ENCODE measurements around the gene RAB3B.
"Not testable (repeated sequence)": the region's sequence is repeated elsewhere in the genome, so short reads cannot be mapped to it uniquely, and the experiment has no call there.

The RAB3B gene

GRCh38 chr1:51878308-51878615, 112.2 kb downstream of the RAB3B start:
- Histone ChIP-seq H3K9ac (ENCODE audit: low read length) (peak overlapping the region; percentile 98), H3K4me3 (ENCODE audit: low read length) (peak overlapping the region; percentile 98), H3K27me3 (ENCODE audit: control insufficient read depth, insufficient read depth, low read length) (no peaks in the 10 kb centered on the region), H3K9me3 (ENCODE audit: control insufficient read depth, low read depth, low read length) (no peaks in the 10 kb centered on the region), H3K4me1 (ENCODE audit: control insufficient read depth, low read depth, low read length) (peaks cover 8% of the 10 kb centered on the region), H3K36me3 (ENCODE audit: control insufficient read depth, low read depth, low read length) (no peaks in the 10 kb centered on the region), H3K27ac (ENCODE audit: low read length) (peak overlapping the region; percentile 96)

- Histone ChIP-seq H3K4me1 (ENCODE audit: control insufficient read depth, low read depth, low read length) (peaks cover 8% of the 10 kb centered on the region), H3K9ac (ENCODE audit: low read length) (peak overlapping the region; percentile 98), H3K27me3 (ENCODE audit: control insufficient read depth, insufficient read depth, low read length) (no peaks in the 10 kb centered on the region), H3K36me3 (ENCODE audit: control insufficient read depth, low read depth, low read length) (no peaks in the 10 kb centered on the region), H3K27ac (ENCODE audit: low read length) (peak overlapping the region; percentile 96), H3K9me3 (ENCODE audit: control insufficient read depth, low read depth, low read length) (no peaks in the 10 kb centered on the region), H3K4me3 (ENCODE audit: low read length) (peak overlapping the region; percentile 98)
Observed at GRCh38 chr1:51877434-51878307, 112.8 kb downstream of the RAB3B start.

- Histone ChIP-seq H3K9me3 (ENCODE audit: control insufficient read depth, low read depth, low read length) (no peaks in the 10 kb centered on the region), H3K4me1 (ENCODE audit: control insufficient read depth, low read depth, low read length) (peaks cover 8% of the 10 kb centered on the region), H3K27ac (ENCODE audit: low read length) (no peak overlapping the region), H3K36me3 (ENCODE audit: control insufficient read depth, low read depth, low read length) (no peaks in the 10 kb centered on the region), H3K4me3 (ENCODE audit: low read length) (no peak overlapping the region), H3K27me3 (ENCODE audit: control insufficient read depth, insufficient read depth, low read length) (no peaks in the 10 kb centered on the region), H3K9ac (ENCODE audit: low read length) (no peak overlapping the region)
Observed at GRCh38 chr1:51875836-51876235, 114.7 kb downstream of the RAB3B start.

- Histone ChIP-seq H3K27me3 (ENCODE audit: control insufficient read depth, insufficient read depth, low read length) (no peaks in the 10 kb centered on the region), H3K36me3 (ENCODE audit: control insufficient read depth, low read depth, low read length) (no peaks in the 10 kb centered on the region), H3K27ac (ENCODE audit: low read length) (no peak overlapping the region), H3K9me3 (ENCODE audit: control insufficient read depth, low read depth, low read length) (no peaks in the 10 kb centered on the region), H3K9ac (ENCODE audit: low read length) (no peak overlapping the region), H3K4me1 (ENCODE audit: control insufficient read depth, low read depth, low read length) (peaks cover 8% of the 10 kb centered on the region), H3K4me3 (ENCODE audit: low read length) (no peak overlapping the region)
Observed at GRCh38 chr1:51875291-51875772, 115.2 kb downstream of the RAB3B start.

GRCh38 chr1:51873270-51873669, 117.2 kb downstream of the RAB3B start:
- H3K4me3 ChIP-seq (ENCODE audit: low read length); H3K4me1 ChIP-seq (ENCODE audit: control insufficient read depth, low read depth, low read length); H3K27ac ChIP-seq (ENCODE audit: low read length); H3K9me3 ChIP-seq (ENCODE audit: control insufficient read depth, low read depth, low read length); H3K36me3 ChIP-seq (ENCODE audit: control insufficient read depth, low read depth, low read length); H3K27me3 ChIP-seq (ENCODE audit: control insufficient read depth, insufficient read depth, low read length); H3K9ac ChIP-seq (ENCODE audit: low read length): not testable (repeated sequence)

- Histone ChIP-seq H3K27ac (ENCODE audit: low read length) (no peak overlapping the region), H3K27me3 (ENCODE audit: control insufficient read depth, insufficient read depth, low read length) (no peaks in the 10 kb centered on the region), H3K4me1 (ENCODE audit: control insufficient read depth, low read depth, low read length) (peaks cover under 1% of the 10 kb centered on the region), H3K4me3 (ENCODE audit: low read length) (no peak overlapping the region), H3K9ac (ENCODE audit: low read length) (no peak overlapping the region), H3K9me3 (ENCODE audit: control insufficient read depth, low read depth, low read length) (no peaks in the 10 kb centered on the region), H3K36me3 (ENCODE audit: control insufficient read depth, low read depth, low read length) (no peaks in the 10 kb centered on the region)
Observed at GRCh38 chr1:51871351-51871975, 119.0 kb downstream of the RAB3B start.

GRCh38 chr1:51870603-51871350, 119.7 kb downstream of the RAB3B start:
- no peaks in the 10 kb centered on the region for H3K36me3 ChIP-seq (ENCODE audit: control insufficient read depth, low read depth, low read length)
- no peak overlapping the region for H3K4me3 ChIP-seq (ENCODE audit: low read length)
- no peak overlapping the region for H3K27ac ChIP-seq (ENCODE audit: low read length)
- no peaks in the 10 kb centered on the region for H3K4me1 ChIP-seq (ENCODE audit: control insufficient read depth, low read depth, low read length)
- no peak overlapping the region for H3K9ac ChIP-seq (ENCODE audit: low read length)
- H3K9me3 ChIP-seq (ENCODE audit: control insufficient read depth, low read depth, low read length) = no peaks in the 10 kb centered on the region
- no peaks in the 10 kb centered on the region for H3K27me3 ChIP-seq (ENCODE audit: control insufficient read depth, insufficient read depth, low read length)

- Histone ChIP-seq H3K27ac (ENCODE audit: low read length) (no peak overlapping the region), H3K36me3 (ENCODE audit: control insufficient read depth, low read depth, low read length) (no peaks in the 10 kb centered on the region)
Observed at GRCh38 chr1:51867479-51868232, 122.8 kb downstream of the RAB3B start.

GRCh38 chr1:51863384-51863783, 127.1 kb downstream of the RAB3B start:
- no peak overlapping the region for H3K27ac ChIP-seq (ENCODE audit: low read length)
- peaks cover 7% of the 10 kb centered on the region for H3K4me1 ChIP-seq (ENCODE audit: control insufficient read depth, low read depth, low read length)

More at GRCh38 chr1:51867479-51868232, 122.8 kb downstream of the RAB3B start:
- no peaks in the 10 kb centered on the region for H3K27me3 ChIP-seq (ENCODE audit: control insufficient read depth, insufficient read depth, low read length)
- H3K9me3 ChIP-seq (ENCODE audit: control insufficient read depth, low read depth, low read length) = no peaks in the 10 kb centered on the region
- no peak overlapping the region for H3K4me3 ChIP-seq (ENCODE audit: low read length)
- H3K4me1 ChIP-seq (ENCODE audit: control insufficient read depth, low read depth, low read length) = no peaks in the 10 kb centered on the region
- H3K9ac ChIP-seq (ENCODE audit: low read length) = no peak overlapping the region

GRCh38 chr1:51861669-51862068, 128.8 kb downstream of the RAB3B start:
- H3K27ac ChIP-seq (ENCODE audit: low read length) = no peak overlapping the region
- H3K27me3 ChIP-seq (ENCODE audit: control insufficient read depth, insufficient read depth, low read length) = no peaks in the 10 kb centered on the region
- H3K4me1 ChIP-seq (ENCODE audit: control insufficient read depth, low read depth, low read length) = peaks cover 8% of the 10 kb centered on the region
- H3K9ac ChIP-seq (ENCODE audit: low read length) = no peak overlapping the region
- H3K4me3 ChIP-seq (ENCODE audit: low read length) = no peak overlapping the region
- no peaks in the 10 kb centered on the region for H3K9me3 ChIP-seq (ENCODE audit: control insufficient read depth, low read depth, low read length)
- no peaks in the 10 kb centered on the region for H3K36me3 ChIP-seq (ENCODE audit: control insufficient read depth, low read depth, low read length)

More at GRCh38 chr1:51863384-51863783, 127.1 kb downstream of the RAB3B start:
- Histone ChIP-seq H3K27me3 (ENCODE audit: control insufficient read depth, insufficient read depth, low read length) (no peaks in the 10 kb centered on the region), H3K36me3 (ENCODE audit: control insufficient read depth, low read depth, low read length) (no peaks in the 10 kb centered on the region), H3K9ac (ENCODE audit: low read length) (no peak overlapping the region), H3K9me3 (ENCODE audit: control insufficient read depth, low read depth, low read length) (no peaks in the 10 kb centered on the region), H3K4me3 (ENCODE audit: low read length) (no peak overlapping the region)

GRCh38 chr1:51859735-51860134, 130.8 kb downstream of the RAB3B start:
- H3K27me3 ChIP-seq (ENCODE audit: control insufficient read depth, insufficient read depth, low read length) = no peaks in the 10 kb centered on the region
- H3K4me3 ChIP-seq (ENCODE audit: low read length) = no peak overlapping the region
- H3K27ac ChIP-seq (ENCODE audit: low read length) = no peak overlapping the region
- peaks cover 8% of the 10 kb centered on the region for H3K4me1 ChIP-seq (ENCODE audit: control insufficient read depth, low read depth, low read length)
- H3K9me3 ChIP-seq (ENCODE audit: control insufficient read depth, low read depth, low read length) = no peaks in the 10 kb centered on the region
- no peak overlapping the region for H3K9ac ChIP-seq (ENCODE audit: low read length)
- no peaks in the 10 kb centered on the region for H3K36me3 ChIP-seq (ENCODE audit: control insufficient read depth, low read depth, low read length)
